ENCODE data around the gene UGT2B15.
"Not testable (repeated sequence)": the region's sequence is repeated elsewhere in the genome, so short reads cannot be mapped to it uniquely, and the experiment has no call there.

The UGT2B15 gene

DNA sequence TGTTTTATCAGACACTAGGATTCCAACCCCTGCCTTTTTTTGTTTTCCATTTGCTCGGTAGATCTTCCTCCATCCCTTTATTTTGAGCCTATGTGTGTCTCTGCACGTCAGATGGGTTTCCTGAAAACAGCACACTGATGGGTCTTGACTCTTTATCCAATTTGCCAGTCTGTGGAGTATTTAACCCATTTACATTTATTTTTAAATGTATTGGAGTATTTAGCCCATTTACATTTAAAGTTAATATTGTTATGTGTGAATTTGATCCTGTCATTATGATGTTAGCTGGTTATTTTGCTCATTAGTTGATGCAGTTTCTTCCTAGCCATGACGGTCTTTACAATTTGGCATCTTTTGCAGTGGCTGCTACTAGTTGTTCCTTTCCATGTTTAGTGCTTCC, 10.8 kb upstream of the UGT2B15 start:
- H3K9me3 ChIP-seq (replicated peaks; ENCODE audit: low read length); H3K36me3 ChIP-seq (ENCODE audit: insufficient read depth, low read length); H3K4me2 ChIP-seq (ENCODE audit: low read length); H3K4me3 ChIP-seq (ENCODE audit: low read length); H3K9ac ChIP-seq (ENCODE audit: low read depth, low read length); H3K4me1 ChIP-seq (ENCODE audit: control insufficient read depth, insufficient read depth, low read length); H3K27me3 ChIP-seq (ENCODE audit: control insufficient read depth, insufficient read depth, low read length): not testable (repeated sequence)

DNA sequence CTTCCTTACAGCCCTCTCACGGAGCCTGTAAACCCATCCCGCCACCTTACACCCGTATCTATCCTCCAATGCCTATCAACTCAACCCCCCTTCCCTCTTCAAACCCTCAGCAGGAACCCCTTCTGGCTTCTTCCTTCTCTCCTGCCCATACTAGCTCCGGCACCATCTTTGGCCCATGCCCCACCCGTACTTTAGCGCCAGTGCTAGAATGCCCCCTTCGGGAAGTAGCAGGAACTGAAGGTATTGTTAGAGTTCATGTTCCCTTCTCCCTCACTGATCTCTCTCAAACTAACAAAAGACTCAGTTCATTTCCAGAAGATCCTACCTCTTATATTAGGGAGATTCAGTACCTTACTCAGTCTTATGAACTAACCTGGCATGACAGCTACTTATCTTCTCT, 2.7 kb upstream of the UGT2B15 start:
- H3K4me3 ChIP-seq (ENCODE audit: low read length) = no peak overlapping the region
- H3K36me3 ChIP-seq (ENCODE audit: insufficient read depth, low read length) = no peaks in the 10 kb centered on the region
- no peaks in the 10 kb centered on the region for H3K9me3 ChIP-seq (replicated peaks; ENCODE audit: low read length)
- no peak overlapping the region for H3K4me2 ChIP-seq (ENCODE audit: low read length)
- H3K4me1 ChIP-seq (ENCODE audit: control insufficient read depth, insufficient read depth, low read length) = no peaks in the 10 kb centered on the region
- no peak overlapping the region for H3K9ac ChIP-seq (ENCODE audit: low read depth, low read length)
- no peaks in the 10 kb centered on the region for H3K27me3 ChIP-seq (ENCODE audit: control insufficient read depth, insufficient read depth, low read length)

DNA sequence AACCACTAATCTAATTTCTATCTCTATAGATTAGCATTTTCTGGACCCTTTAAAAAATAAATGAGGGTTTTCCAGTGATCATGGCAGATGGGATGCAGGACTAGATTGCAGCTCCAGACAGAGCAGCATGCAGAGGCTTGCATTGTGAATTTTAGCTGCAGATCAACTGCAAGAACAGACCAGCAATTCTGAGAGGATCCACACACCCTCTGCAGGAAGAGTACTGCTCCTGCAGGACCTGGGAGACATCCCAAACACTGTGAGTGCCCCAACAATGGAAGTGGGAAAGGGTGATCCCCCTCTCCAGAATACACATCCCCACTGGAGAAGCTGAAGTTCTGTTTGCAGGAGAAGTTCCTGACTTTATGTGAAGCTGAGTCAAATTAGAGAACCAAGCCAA, 765 bp upstream of the UGT2B15 start:
- H3K4me3 ChIP-seq (ENCODE audit: low read length) = not testable (repeated sequence)

DNA sequence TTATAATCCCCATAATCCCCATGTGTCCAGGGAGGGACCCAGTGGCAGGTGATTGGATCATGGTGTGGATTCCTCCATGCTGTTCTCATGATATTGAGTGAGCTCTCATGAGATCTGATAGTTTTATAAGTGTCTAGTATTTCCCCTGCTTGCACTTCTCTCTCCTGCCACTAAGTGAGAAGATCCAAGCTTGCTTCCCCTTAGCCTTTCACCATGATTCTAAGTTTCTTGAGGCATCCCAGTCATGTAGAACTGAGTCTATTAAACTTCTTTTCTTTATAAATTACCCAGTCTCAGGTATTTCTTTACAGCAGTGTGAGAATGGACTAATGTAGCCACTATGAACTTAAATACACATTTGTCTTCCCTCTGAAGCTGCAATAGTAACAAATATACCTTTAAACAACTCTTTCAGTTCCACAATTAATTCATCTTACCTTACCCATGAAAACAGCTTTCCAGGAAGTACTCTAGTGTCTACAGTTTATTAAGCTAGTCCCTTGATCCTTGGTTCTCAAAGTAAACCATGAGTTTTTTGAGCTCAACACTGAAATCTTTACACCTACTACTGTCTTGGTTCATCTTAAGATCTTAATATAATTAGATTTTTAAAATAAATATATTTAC, 1.8 kb downstream of the UGT2B15 start:
- H3K27me3 ChIP-seq (ENCODE audit: control insufficient read depth, insufficient read depth, low read length); H3K36me3 ChIP-seq (ENCODE audit: insufficient read depth, low read length); H3K9ac ChIP-seq (ENCODE audit: low read depth, low read length); H3K4me1 ChIP-seq (ENCODE audit: control insufficient read depth, insufficient read depth, low read length); H3K4me3 ChIP-seq (ENCODE audit: low read length); H3K9me3 ChIP-seq (replicated peaks; ENCODE audit: low read length); H3K4me2 ChIP-seq (ENCODE audit: low read length): not testable (repeated sequence)

More for the DNA sequence above, 765 bp upstream of the UGT2B15 start:
- H3K4me1 ChIP-seq (ENCODE audit: control insufficient read depth, insufficient read depth, low read length); H3K27me3 ChIP-seq (ENCODE audit: control insufficient read depth, insufficient read depth, low read length); H3K9me3 ChIP-seq (replicated peaks; ENCODE audit: low read length); H3K36me3 ChIP-seq (ENCODE audit: insufficient read depth, low read length); H3K4me2 ChIP-seq (ENCODE audit: low read length); H3K9ac ChIP-seq (ENCODE audit: low read depth, low read length): not testable (repeated sequence)

DNA sequence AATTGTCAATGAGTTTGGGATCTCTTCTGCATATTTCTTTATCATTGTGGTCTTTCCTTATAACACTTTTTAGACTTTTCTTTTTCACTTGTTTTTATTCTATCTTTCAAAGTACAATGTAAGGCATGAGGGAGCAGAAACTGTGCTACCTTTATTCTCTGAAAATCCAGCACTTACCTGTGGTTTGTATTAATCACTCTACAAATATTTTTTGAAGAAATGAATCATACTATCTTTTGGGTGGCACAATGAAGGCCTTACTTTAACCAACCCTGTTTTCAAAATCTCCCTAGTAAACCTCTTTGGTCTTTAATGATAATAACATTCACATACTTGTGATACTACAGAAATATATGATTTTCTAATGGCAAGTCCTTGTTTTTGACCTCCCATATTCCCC, 2.9 kb downstream of the UGT2B15 start:
- H3K9me3 ChIP-seq (replicated peaks; ENCODE audit: low read length); H3K9ac ChIP-seq (ENCODE audit: low read depth, low read length): not testable (repeated sequence)

DNA sequence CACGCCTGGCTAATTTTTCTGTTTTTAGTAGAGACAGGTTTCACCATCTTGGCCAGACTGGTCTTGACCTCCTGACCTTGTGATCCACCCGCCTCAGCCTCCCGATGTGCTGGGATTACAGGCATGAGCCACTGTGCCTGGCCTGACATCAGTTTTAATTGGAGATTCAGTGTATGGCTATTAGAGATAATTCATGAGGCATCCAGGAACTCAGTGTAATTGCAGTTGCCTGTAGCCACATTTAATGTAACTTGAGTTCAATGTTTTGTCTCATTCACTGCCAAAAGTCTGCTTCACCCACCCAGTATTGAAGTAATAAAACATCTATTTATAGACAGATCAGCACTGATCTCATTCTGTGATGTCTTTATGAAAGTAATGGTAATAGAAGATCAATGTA, 5.7 kb downstream of the UGT2B15 start:
- not testable (repeated sequence) for H3K27me3 ChIP-seq (ENCODE audit: control insufficient read depth, insufficient read depth, low read length); H3K9ac ChIP-seq (ENCODE audit: low read depth, low read length); H3K4me2 ChIP-seq (ENCODE audit: low read length); H3K4me1 ChIP-seq (ENCODE audit: control insufficient read depth, insufficient read depth, low read length); H3K4me3 ChIP-seq (ENCODE audit: low read length); H3K9me3 ChIP-seq (replicated peaks; ENCODE audit: low read length); H3K36me3 ChIP-seq (ENCODE audit: insufficient read depth, low read length)

More for the DNA sequence above, 2.9 kb downstream of the UGT2B15 start:
- H3K36me3 ChIP-seq (ENCODE audit: insufficient read depth, low read length); H3K4me3 ChIP-seq (ENCODE audit: low read length); H3K27me3 ChIP-seq (ENCODE audit: control insufficient read depth, insufficient read depth, low read length); H3K4me2 ChIP-seq (ENCODE audit: low read length); H3K4me1 ChIP-seq (ENCODE audit: control insufficient read depth, insufficient read depth, low read length): not testable (repeated sequence)

DNA sequence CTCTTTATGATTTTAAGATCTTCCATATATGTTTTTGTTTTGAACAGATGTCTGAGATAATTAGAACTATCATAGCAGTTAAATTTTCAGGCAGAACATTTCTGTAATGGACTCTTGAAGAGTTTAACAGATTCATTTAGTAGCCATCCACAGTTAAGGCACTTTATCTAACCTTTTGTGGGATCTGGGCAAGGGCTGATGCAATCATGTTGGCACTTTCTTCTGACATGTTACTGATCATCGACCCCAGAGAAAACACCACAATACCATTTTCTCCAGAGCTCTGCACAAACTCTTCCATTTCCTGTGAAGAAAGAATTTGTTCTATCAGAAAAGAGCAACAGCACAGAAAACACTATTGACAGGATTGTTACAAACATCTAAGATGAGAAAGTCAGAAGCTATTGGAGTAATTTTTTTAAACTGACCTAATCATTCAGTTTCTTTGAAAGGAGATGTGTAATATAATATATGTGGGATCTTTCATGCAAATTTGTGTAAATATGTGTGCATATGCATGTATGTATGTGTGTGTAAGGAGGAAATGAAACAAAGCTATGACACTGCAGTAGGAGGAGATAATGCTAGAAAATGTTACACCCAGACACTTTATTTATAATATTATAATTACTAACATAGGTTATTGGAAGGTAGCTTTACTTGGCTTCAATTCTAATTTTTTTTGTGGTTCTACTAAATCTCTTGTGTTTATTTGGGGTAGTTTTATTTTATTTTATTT, 7.4 kb downstream of the UGT2B15 start:
- H3K4me2 ChIP-seq (ENCODE audit: low read length); H3K27me3 ChIP-seq (ENCODE audit: control insufficient read depth, insufficient read depth, low read length); H3K4me3 ChIP-seq (ENCODE audit: low read length); H3K9me3 ChIP-seq (replicated peaks; ENCODE audit: low read length); H3K4me1 ChIP-seq (ENCODE audit: control insufficient read depth, insufficient read depth, low read length); H3K36me3 ChIP-seq (ENCODE audit: insufficient read depth, low read length); H3K9ac ChIP-seq (ENCODE audit: low read depth, low read length): not testable (repeated sequence)

DNA sequence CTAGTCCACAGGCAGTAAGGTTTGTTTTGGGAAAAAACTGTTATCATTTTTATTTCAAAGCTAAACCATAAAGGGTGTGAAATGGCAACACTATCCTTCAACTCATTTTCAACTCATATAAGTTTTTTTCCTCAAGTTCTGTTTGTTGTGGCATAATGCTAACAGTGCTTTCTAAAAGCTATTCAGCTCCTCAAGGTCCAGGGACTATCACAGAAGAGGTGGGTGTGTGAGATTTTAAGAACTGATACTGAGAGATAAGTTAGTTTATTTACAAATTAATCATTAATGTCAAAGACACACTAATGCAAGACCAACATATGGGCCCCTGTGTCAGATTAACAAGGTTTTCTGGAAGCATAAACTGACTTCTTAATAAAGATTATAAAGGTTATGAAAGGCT, 11.8 kb downstream of the UGT2B15 start:
- H3K4me2 ChIP-seq (ENCODE audit: low read length) = no peak overlapping the region
- H3K9me3 ChIP-seq (replicated peaks; ENCODE audit: low read length) = no peaks in the 10 kb centered on the region
- H3K4me1 ChIP-seq (ENCODE audit: control insufficient read depth, insufficient read depth, low read length) = no peaks in the 10 kb centered on the region

DNA sequence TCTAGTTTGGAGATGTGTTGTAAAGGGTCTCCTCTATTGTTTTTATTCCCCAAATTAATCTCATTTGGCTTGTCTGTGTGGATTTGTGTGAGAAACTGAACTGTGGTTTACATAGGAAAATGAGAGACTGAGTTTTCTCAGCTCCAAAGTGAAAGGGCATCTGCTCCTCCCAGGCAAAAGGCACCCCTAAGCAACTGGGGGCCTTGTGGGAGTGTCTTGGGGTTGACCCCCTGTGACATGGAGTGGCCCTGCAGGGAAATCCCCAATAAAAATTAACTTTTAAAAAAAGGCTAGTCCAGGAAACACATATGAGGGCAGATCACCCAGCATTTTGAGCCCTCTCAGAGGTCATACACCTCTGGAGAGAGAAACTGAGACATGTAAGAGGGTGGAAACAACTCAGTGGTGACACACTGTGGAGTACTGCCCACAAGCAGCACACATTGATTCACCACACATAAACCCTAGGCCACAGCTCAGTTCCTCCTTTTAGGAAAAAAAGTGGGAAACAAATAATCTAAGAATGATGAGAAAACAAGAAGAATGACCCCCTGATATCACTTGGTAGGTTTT, 13.3 kb downstream of the UGT2B15 start:
- H3K4me1 ChIP-seq (ENCODE audit: control insufficient read depth, insufficient read depth, low read length); H3K4me2 ChIP-seq (ENCODE audit: low read length); H3K36me3 ChIP-seq (ENCODE audit: insufficient read depth, low read length); H3K4me3 ChIP-seq (ENCODE audit: low read length); H3K27me3 ChIP-seq (ENCODE audit: control insufficient read depth, insufficient read depth, low read length); H3K9ac ChIP-seq (ENCODE audit: low read depth, low read length); H3K9me3 ChIP-seq (replicated peaks; ENCODE audit: low read length): not testable (repeated sequence)

More for the DNA sequence above, 11.8 kb downstream of the UGT2B15 start:
- H3K27me3 ChIP-seq (ENCODE audit: control insufficient read depth, insufficient read depth, low read length) = no peaks in the 10 kb centered on the region
- H3K9ac ChIP-seq (ENCODE audit: low read depth, low read length) = no peak overlapping the region
- H3K4me3 ChIP-seq (ENCODE audit: low read length) = no peak overlapping the region
- no peaks in the 10 kb centered on the region for H3K36me3 ChIP-seq (ENCODE audit: insufficient read depth, low read length)

DNA sequence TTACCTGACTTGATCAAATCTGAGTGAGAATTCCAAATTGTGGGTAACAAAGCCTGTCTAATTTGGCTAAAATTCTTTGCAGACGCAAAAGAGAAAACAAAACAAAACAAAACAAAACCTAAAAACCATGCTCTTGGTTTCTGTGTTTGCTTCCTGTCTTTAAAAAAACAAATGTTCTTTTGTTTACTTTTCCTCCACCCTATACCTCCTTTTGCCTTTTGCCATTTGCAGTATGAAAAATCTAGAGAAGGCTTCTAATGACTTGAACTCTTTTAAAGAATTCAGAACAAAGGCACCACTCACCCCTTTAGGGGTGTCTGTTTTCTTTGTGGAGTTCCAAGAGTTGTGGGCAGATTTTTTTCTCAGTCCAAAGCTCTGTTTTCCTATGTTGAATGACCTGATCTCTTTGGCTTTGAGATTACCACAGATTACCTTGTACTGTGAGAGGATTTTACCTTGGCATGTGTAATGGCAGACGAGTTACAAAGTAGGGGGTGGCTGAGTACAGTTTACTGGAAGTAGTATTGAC, 13.9 kb downstream of the UGT2B15 start:
- H3K9ac ChIP-seq (ENCODE audit: low read depth, low read length); H3K4me3 ChIP-seq (ENCODE audit: low read length); H3K36me3 ChIP-seq (ENCODE audit: insufficient read depth, low read length); H3K9me3 ChIP-seq (replicated peaks; ENCODE audit: low read length); H3K4me1 ChIP-seq (ENCODE audit: control insufficient read depth, insufficient read depth, low read length); H3K4me2 ChIP-seq (ENCODE audit: low read length); H3K27me3 ChIP-seq (ENCODE audit: control insufficient read depth, insufficient read depth, low read length): not testable (repeated sequence)

DNA sequence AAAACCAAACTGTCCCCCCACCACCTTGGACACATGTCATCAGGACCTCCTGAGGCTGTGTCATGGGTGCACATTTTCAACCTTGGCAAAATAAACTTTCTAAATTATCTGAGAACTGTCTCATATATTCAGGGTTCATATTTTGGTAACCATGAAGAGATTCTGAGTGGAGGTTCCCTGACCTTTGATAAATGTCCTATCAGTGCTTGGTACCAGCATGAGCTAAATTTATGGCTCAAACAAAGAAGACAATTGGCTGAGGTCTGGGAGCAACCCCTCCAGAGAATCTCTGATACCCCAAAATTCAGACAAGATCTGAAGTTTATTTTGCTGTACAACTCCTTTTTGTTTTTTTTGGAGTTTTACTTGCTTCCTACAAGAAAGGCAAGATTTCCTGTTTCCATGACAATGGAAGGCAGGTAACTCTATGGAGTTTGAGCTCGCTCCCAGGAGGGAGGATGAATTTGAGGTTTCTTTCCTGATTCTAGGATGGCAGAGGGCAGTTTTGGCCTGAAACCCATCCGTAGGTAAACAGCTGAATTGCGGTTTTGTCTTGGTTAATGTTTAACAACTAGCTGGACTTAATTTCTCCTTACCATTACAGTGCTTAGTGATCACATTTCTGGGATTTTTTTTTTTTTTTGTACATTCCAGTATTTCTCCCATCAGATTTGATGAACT, 14.5 kb downstream of the UGT2B15 start:
- Histone ChIP-seq H3K27me3 (ENCODE audit: control insufficient read depth, insufficient read depth, low read length) (no peaks in the 10 kb centered on the region), H3K4me2 (ENCODE audit: low read length) (no peak overlapping the region), H3K36me3 (ENCODE audit: insufficient read depth, low read length) (no peaks in the 10 kb centered on the region), H3K9me3 (replicated peaks; ENCODE audit: low read length) (no peaks in the 10 kb centered on the region), H3K4me3 (ENCODE audit: low read length) (no peak overlapping the region), H3K4me1 (ENCODE audit: control insufficient read depth, insufficient read depth, low read length) (no peaks in the 10 kb centered on the region), H3K9ac (ENCODE audit: low read depth, low read length) (no peak overlapping the region)

Measured in skeletal muscle satellite cell (primary cell).